GM18907 (cell line): ENCODE measurements around the gene PLCH1.

ENCODE experiments used
- ATAC-seq: cut with Tn5 transposase; IDR thresholded peaks from one replicate; pipeline ENCODE4 v1.9.1; 2021; ENCODE audit warnings: mild to moderate bottlenecking, moderate library complexity; ENCODE audit not compliant: unreplicated experiment

Gene PLCH1

GRCh38 chr3:155553780-155554179 is 191.1 kb downstream of the PLCH1 start:
- peak; percentile 46 for ATAC-seq

DNA sequence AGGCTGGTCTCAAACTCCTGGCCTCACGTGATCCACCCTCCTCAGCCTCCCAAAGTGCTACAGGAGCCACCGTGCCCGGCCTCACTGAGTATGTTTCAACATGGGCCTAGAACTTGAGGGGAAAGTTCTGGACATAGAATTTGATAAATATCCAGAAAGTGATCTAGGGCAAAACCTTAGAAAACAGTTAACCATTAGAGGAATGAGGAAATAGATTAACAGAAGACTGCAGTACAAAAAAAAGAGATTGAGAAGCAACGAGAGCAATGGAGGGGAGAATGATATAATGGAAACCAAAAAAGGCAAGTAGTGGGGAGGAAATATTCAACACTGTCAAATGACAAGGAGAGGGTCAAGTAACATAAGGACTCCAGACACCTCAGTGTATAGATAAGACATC is 191.5 kb downstream of the PLCH1 start:
- no peak for ATAC-seq

GRCh38 chr3:155550391-155550790 is 194.5 kb downstream of the PLCH1 start:
- no peak for ATAC-seq

DNA sequence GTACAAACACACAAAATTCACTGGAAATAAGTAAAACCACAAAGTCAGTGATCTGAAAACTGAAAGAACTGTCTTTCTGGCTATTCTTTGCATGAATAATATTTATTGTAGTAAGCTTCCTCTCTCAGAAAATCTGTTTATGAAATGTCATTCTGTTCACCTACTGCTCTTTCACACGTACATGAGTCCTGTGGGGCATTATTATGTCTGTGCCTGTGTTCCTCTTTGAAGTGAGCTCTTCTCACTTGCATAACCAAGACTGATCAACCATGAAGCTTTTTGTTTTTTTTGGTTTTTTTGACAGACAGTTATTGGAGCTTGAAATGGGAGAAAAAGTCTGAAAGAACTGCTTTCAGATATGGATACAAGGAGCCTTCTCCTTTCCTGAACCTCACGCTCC is 195.8 kb downstream of the PLCH1 start:
- ATAC-seq, result peak; percentile 98

GRCh38 chr3:155548195-155548594 is 196.7 kb downstream of the PLCH1 start:
- ATAC-seq, result no peak

- no peak for ATAC-seq
These were observed 209.8 kb downstream of the PLCH1 start for GRCh38 chr3:155535098-155535497.

GRCh38 chr3:155528579-155528978 is 216.3 kb downstream of the PLCH1 start:
- no peak for ATAC-seq

- no peak for ATAC-seq
These were observed 219.5 kb downstream of the PLCH1 start for GRCh38 chr3:155525324-155525833.

- no peak for ATAC-seq
These were observed 224.4 kb downstream of the PLCH1 start for GRCh38 chr3:155520463-155520862.

DNA sequence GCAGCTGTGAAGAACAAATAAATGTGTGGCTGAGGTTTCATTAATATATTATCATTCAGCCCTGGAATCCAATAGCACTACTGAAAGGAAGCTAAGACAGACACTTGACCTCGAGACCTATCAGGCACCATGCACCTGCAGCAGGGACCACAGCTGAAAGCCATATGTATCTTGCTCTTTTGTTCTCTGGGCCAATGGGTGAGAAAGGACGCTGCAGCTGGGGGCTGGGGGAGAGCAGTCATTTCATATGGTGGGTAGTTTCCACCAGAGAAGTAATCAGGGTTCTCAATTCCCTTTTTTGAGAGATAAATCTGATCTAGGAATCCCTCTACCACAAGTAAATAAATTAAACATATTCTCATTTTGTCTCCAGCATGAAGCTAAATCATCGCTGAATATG is 225.8 kb downstream of the PLCH1 start:
- peak; percentile 87 for ATAC-seq

- ATAC-seq, result no peak
These were observed 227.0 kb downstream of the PLCH1 start for GRCh38 chr3:155517903-155518302.

GRCh38 chr3:155516439-155516838 is 228.4 kb downstream of the PLCH1 start:
- ATAC-seq, result no peak

DNA sequence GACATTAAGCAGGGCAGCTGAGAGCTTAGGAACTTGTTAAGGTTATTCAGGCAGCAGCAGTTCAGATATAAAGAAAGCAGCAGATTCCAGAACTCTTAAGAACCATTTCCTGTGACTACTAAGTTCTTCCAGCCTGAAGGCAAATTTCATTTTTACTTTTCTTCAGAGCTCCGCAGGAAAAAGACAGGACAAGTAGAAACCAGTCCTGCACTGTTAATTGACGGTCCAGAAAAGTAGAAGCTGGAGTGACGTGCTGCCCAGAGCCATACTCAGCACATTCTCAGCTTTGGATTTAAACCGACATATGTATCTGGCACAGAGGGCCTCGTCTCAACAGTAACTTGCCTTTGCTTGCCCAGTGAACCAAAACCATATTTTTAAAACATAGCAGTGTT is 232.0 kb downstream of the PLCH1 start:
- no peak for ATAC-seq

DNA sequence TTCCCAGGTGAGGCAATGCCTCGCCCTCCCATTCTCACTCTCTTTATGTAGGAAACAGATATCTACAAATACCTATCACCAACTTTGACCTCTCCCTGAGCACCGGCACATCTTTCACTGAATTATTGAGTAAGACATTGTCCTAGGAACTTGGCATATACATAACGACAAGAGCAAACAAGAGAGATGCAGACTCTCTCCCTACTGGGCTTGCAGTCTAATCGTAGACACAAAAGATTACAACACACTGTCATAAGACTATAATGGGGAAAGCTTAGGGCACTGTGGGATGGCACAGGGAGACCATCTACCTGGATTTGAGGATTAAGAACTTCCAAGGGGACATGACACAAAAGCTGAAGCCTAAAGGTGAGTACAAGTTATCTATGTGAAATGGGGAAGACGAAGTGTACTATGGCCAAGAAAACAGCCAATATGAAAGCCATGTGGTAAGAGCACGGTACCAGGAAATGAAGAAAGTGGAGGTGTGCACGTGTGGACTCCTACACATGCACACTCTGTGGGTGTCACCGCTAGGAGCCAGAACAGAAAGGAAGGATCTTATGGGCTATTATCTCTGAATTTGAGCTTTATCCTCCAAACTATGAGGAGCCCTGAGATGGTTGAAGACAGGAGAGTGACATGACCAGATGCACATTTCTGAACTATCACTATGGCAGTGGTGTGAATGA is 232.6 kb downstream of the PLCH1 start:
- ATAC-seq, result no peak

DNA sequence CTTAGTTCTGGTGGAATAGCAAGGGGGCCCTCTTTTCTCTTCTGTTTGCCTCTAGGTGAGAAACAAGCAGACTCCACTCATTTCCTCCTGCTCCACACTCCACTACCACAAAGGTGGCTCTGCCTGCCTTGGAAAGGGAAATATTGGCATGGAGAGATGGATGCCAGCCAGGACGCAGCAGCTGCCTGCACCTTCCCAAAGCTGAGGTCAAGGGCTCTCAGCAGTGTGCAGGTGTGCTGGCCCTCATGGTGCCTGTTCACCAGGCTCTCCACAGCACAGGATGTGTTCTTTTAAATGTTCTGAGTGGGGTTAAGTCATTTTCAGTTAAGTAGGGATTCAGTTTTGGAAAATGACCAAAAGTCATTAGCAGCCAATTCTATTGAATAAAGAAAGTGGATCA is 240.2 kb downstream of the PLCH1 start:
- ATAC-seq, result no peak

DNA sequence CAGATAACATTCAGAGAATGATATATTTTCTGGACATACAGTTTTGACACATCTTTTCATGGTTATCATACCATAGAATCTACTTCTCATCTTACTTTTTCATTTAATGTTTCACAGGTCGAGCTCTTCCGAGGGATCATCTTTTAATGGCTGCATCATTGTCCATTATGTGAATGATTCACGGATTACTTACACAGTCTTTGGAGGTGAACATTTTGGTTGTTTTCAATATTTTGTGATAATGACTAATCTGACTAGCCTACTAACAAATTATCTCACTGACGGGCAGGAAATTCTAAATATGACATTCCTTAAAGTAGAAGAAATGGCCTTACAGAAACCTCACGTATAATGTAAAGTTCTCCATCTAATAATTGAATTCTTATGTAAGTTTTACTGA is 242.2 kb downstream of the PLCH1 start:
- no peak for ATAC-seq

DNA sequence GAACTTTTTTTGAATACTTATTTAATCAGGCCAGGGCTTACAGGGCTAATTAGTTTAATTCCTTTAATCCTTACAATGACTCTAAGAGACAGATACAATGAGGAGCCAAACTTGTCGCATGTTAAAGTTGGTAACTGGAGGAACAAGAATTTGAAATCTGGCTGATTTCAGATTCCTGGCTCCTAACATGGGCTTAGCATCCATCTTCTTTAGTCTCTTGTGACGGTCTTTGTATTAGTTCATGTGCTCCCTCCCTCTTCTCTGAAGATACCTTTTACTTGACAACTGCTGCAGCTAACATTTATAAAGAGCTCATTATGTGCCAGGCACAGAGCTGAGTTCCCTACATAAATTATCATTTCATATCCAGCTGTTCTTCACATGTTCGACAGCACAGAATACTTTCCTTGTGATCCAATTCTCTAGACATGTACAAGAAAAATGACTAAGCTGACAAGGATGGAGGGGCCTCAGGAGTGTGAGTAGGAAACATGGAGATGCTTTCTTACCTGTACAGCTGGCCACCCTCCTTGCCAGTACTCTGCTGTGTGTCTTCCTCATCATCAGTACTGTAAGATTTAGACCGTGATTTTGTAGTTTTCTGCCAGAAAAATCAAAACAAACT is 244.6 kb downstream of the PLCH1 start:
- no peak for ATAC-seq

GRCh38 chr3:155497930-155498647 is 246.8 kb downstream of the PLCH1 start:
- ATAC-seq, result no peak

GRCh38 chr3:155496206-155496605 is 248.7 kb downstream of the PLCH1 start:
- ATAC-seq, result no peak

- peak; percentile 94 for ATAC-seq
These were observed 249.5 kb downstream of the PLCH1 start for GRCh38 chr3:155495387-155495786.

- peak; percentile 58 for ATAC-seq
These were observed 250.5 kb downstream of the PLCH1 start for GRCh38 chr3:155494332-155494731.

DNA sequence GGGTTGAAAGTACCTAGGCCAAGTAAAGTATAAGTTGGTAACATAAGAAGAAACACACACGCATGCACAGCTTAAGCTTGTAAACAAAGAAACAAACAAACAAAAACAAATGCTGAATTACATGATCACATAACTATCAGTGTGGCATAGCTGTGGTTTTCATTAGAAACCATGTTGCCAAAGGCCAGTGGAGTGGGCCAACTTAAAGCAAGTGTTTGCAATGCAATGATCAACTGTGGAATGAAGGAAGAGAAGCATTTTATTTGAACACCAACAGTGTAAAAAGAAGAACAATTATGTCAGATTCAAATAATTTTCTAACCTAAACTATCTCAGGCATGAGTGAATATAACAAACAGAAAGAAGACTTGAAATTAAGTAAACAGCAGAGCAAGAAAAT is 252.0 kb downstream of the PLCH1 start:
- no peak for ATAC-seq
